OCI-LY3 (cell line): ENCODE measurements around the gene CEP350.

Experiments used
- H2AFZ ChIP-seq: fragments of 200-600, 300-600 bp; shearing (Covaris generic); 2 replicates; pipeline ENCODE4 v1.6.0; 2014; ENCODE audit warnings: antibody characterized with exemption, low read depth, low read length
- H3K27ac ChIP-seq: fragments of 200-600, 300-600 bp; sonication (generic); 2 replicates; pipeline ENCODE4 v1.5.1; 2014; ENCODE audit warnings: mild to moderate bottlenecking, low read length, moderate library complexity, mixed read lengths
- H3K27me3 ChIP-seq: fragments of 200-600, 300-600 bp; sonication (generic); 2 replicates; pipeline ENCODE4 v1.6.1; 2014; ENCODE audit warnings: low read depth, low read length, mixed read lengths
- H3K36me3 ChIP-seq: fragments of 200-600, 300-600 bp; sonication (generic); replicated peaks from 2 replicates; pipeline ENCODE3; 2014; ENCODE audit warnings: low read depth, low read length, mixed read lengths
- H3K4me1 ChIP-seq: fragments of 300-600, 200-600 bp; sonication (generic); 2 replicates; pipeline ENCODE4 v1.6.1; 2014; ENCODE audit warnings: low read length, mixed read lengths
- H3K4me2 ChIP-seq: fragments of 200-600, 300-600 bp; sonication (generic); 2 replicates; pipeline ENCODE4 v1.6.1; 2014; ENCODE audit warnings: low read length, mixed read lengths
- H3K4me3 ChIP-seq: fragments of 300-600, 200-600 bp; sonication (generic); 2 replicates; pipeline ENCODE4 v1.5.1; 2014; ENCODE audit warnings: antibody characterized with exemption, mild to moderate bottlenecking, low read length, moderate library complexity
- H3K79me2 ChIP-seq: fragments of 300-600, 200-600 bp; shearing (Covaris generic); 2 replicates; pipeline ENCODE4 v1.6.1; 2014; ENCODE audit warnings: mild to moderate bottlenecking, low read length, mixed read lengths
- H3K9ac ChIP-seq: fragments of 300-600, 200-600 bp; shearing (Covaris generic); 2 replicates; pipeline ENCODE4 v1.6.0; 2014; ENCODE audit warnings: mild to moderate bottlenecking, low read length, moderate library complexity
- H3K9me3 ChIP-seq: fragments of 200-600, 300-600 bp; shearing (Covaris generic); 2 replicates; pipeline ENCODE4 v1.6.1; 2014; ENCODE audit warnings: low read length, mixed read lengths; ENCODE audit not compliant: insufficient read depth
- H4K20me1 ChIP-seq: fragments of 200-600, 300-600 bp; sonication (generic); 2 replicates; pipeline ENCODE4 v1.6.1; 2016; ENCODE audit warnings: low read length, mixed read lengths; ENCODE audit not compliant: insufficient read depth
- CTCF ChIP-seq: fragments of 200-600, 300-600 bp; sonication (generic); IDR thresholded peaks from 2 replicates; pipeline ENCODE4 v1.5.1; 2014; ENCODE audit warnings: antibody characterized with exemption, low read length, low read depth
- EZH2phosphoT487 ChIP-seq: fragments of 200-600 bp; shearing (Covaris generic); IDR thresholded peaks from 2 replicates; pipeline ENCODE4 v1.6.1; 2018; ENCODE audit warnings: antibody characterized with exemption, mixed run types, low read depth

Gene CEP350

GRCh38 chr1:179921472-179921871 is 33.1 kb upstream of the CEP350 start:
- H3K4me1 ChIP-seq: peaks cover 20% of the 10 kb centered on the region
- no peak overlapping the region for H3K27ac ChIP-seq
- peaks cover 23% of the 10 kb centered on the region for H3K36me3 ChIP-seq
- no peaks in the 10 kb centered on the region for H3K79me2 ChIP-seq
- H3K4me2 ChIP-seq: no peak overlapping the region
- TF ChIP-seq EZH2phosphoT487 (no peak), CTCF (no peak)
- H4K20me1 ChIP-seq: no peaks in the 10 kb centered on the region
- H3K4me3 ChIP-seq: no peak overlapping the region
- no peaks in the 10 kb centered on the region for H3K27me3 ChIP-seq
- H3K9me3 ChIP-seq: no peaks in the 10 kb centered on the region
- H3K9ac ChIP-seq: no peak overlapping the region
- H2AFZ ChIP-seq: no peak overlapping the region

- H3K9me3 ChIP-seq: no peaks in the 10 kb centered on the region
Observed at GRCh38 chr1:179921981-179922872, 32.4 kb upstream of the CEP350 start.

GRCh38 chr1:179923029-179923428 is 31.6 kb upstream of the CEP350 start:
- Histone ChIP-seq H3K4me2 (peak overlapping the region; percentile 34), H3K27me3 (no peaks in the 10 kb centered on the region), H3K4me3 (no peak overlapping the region)

More at GRCh38 chr1:179921981-179922872, 32.4 kb upstream of the CEP350 start:
- Histone ChIP-seq H3K4me3 (no peak overlapping the region), H3K79me2 (no peaks in the 10 kb centered on the region), H4K20me1 (no peaks in the 10 kb centered on the region), H3K27me3 (no peaks in the 10 kb centered on the region), H3K27ac (no peak overlapping the region), H3K9ac (no peak overlapping the region), H3K4me1 (peaks cover 20% of the 10 kb centered on the region), H2AFZ (no peak overlapping the region), H3K4me2 (no peak overlapping the region), H3K36me3 (peaks cover 22% of the 10 kb centered on the region)
- TF ChIP-seq EZH2phosphoT487 (no peak), CTCF (no peak)

More at GRCh38 chr1:179923029-179923428, 31.6 kb upstream of the CEP350 start:
- Histone ChIP-seq H3K4me1 (peaks cover 20% of the 10 kb centered on the region), H3K36me3 (peaks cover 14% of the 10 kb centered on the region), H4K20me1 (no peaks in the 10 kb centered on the region), H3K27ac (peak overlapping the region; percentile 43), H3K9ac (no peak overlapping the region), H2AFZ (no peak overlapping the region), H3K79me2 (no peaks in the 10 kb centered on the region), H3K9me3 (no peaks in the 10 kb centered on the region)
- TF ChIP-seq CTCF (no peak), EZH2phosphoT487 (no peak)
